ENCODE results near the gene PDLIM7. TPM values are rescaled to one million over a fixed set of nuclear protein-coding genes. Genes with fewer than 3 reads are reported as not detected.
A peak's percentile ranks its signal among the peaks of the same experiment; 100 is the strongest.
"Not testable (repeated sequence)": the region's sequence is repeated elsewhere in the genome, so short reads cannot be mapped to it uniquely, and the experiment has no call there.

PDLIM7 gene, protein sequence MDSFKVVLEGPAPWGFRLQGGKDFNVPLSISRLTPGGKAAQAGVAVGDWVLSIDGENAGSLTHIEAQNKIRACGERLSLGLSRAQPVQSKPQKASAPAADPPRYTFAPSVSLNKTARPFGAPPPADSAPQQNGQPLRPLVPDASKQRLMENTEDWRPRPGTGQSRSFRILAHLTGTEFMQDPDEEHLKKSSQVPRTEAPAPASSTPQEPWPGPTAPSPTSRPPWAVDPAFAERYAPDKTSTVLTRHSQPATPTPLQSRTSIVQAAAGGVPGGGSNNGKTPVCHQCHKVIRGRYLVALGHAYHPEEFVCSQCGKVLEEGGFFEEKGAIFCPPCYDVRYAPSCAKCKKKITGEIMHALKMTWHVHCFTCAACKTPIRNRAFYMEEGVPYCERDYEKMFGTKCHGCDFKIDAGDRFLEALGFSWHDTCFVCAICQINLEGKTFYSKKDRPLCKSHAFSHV
- total RNA-seq: 49.2 and 49.9 TPM in 2 replicates

DNA sequence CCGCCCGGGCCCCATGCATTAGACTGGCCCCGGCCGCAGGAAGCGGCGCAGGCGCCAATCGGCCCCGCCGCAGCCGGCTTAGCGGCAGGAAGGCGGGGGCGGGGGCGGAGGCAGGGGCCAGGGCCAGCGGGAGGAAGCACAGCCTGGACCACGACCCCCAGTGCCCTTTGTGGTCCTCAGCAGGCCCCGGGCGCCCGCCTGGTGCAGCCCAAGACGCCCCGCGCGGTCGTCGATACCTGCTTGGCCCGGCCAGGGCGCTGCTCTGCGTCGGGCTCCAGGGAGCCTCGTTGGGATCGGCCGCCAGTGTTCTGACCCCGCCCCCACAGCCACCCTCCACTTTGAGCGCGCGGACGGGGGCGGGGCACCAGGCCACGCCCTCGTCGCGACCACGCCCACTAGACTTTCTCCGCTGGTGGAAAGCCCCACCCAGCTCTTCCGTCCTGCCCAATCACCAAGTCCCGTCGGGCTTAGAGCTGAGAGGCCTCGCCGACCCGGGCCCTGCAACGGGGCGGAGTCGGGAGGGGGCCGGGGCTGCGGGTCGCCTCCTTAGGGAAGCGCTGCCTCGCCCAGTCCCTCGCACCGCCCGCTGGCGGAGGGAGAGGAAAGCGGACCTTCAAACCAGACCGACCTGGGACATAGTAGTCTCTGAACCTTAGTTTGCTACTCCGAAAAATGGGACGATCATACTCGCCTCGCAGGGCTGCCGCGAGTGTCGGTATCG, at the start of gene PDLIM7:
PDLIM7 (minus strand) TSS at position 313 of the 721 bp plus-strand sequence. CDS start 1,092 bp downstream, outside the sequence.
- peaks cover 43% of the 10 kb centered on the region for H3K4me1 Mint-ChIP-seq (ENCODE audit: low read depth)
- peak within 1 kb of the TSS; percentile 78 for H3K4me3 Mint-ChIP-seq
- intact Hi-C loops (cut with micrococcal nuclease): loop anchor here (1.0 to 5.0 kb wide), 13 partner anchors 19 to 960 kb away; partner anchors contain the start of genes FAM193B, FGFR4, GRK6 and NSD1
- H3K9me3 Mint-ChIP-seq: no peaks in the 10 kb centered on the region
- peak within 1 kb of the TSS; percentile 83 for H3K27ac Mint-ChIP-seq
- H3K36me3 Mint-ChIP-seq (ENCODE audit: low read depth): peaks cover 6% of the 10 kb centered on the region
- peaks cover 16% of the 10 kb centered on the region for H3K27me3 Mint-ChIP-seq (ENCODE audit: insufficient read depth)
- peak; percentile 92 for DNase-seq (ENCODE audit: low spot score)

DNA sequence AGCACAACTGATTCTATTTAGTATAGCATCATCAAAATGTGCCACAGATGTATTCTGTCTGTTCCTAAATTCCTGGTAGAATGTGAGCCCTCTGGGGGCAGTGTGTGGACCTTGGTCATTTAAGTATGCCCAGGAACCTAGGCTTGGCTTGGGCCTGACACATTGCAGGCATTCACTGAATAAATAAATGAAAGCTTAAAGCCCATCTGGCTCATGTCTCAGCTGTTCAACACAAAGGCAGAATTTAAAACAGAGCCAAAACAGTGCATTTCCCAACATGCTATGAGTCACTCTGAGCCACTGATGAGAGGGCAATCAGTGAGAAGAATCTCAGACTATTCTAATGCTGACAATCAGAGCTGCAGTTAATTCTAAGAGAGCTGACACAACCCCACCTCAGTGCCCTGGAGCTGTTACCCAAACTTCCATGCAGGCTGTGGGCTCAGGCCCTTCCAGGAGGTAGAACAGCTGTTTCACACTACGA, 48.9 kb upstream of the PDLIM7 start:
- no peak for DNase-seq (ENCODE audit: low spot score)
- H3K27me3 Mint-ChIP-seq (ENCODE audit: insufficient read depth): no peaks in the 10 kb centered on the region
- H3K36me3 Mint-ChIP-seq (ENCODE audit: low read depth): peaks cover 21% of the 10 kb centered on the region
- H3K4me1 Mint-ChIP-seq (ENCODE audit: low read depth): peaks cover 17% of the 10 kb centered on the region
- H3K27ac Mint-ChIP-seq: no peak overlapping the region
- H3K9me3 Mint-ChIP-seq: no peaks in the 10 kb centered on the region
- intact Hi-C loops (cut with micrococcal nuclease): no loop called here
- H3K4me3 Mint-ChIP-seq: no peak overlapping the region

DNA sequence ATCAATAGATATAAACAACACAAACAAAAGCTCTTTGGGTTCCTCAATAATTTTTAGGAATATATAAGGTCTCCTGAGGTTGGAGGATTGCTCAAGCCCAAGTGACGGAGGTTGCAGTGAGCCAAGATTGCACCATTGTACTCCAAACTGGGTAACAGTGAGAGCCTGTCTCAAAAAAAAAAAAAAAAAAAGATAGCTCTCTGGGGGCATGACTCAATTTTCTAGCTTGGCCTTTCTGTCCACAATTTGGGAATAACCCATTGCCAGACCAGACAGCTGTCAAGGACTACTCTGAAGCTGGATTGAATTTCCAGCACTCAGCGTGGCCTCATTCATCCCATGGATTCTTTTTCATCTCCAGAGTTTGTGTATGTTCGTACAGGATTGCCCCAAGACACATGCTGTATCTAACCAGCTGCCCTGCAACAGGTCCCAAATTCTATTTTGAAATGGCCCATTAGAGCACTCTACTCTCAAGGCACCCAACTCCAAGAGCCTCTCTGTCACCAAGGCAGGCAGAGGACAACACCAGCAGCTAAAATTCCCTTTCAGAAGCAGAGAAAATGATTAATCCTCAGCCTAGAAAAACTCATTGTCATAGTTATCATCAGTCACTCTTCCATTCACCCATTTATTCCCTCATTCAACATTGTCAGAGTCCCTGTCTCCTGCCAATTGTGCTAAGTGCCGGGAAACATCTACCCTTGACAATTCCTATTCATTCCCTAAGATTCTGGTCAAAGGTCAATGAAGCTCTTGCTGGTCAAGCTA, 48.3 kb upstream of the PDLIM7 start:
- intact Hi-C loops (cut with micrococcal nuclease): no loop called here
- Mint-ChIP-seq H3K4me1 (ENCODE audit: low read depth) (peaks cover 17% of the 10 kb centered on the region), H3K27ac (no peak overlapping the region), H3K9me3 (no peaks in the 10 kb centered on the region), H3K27me3 (ENCODE audit: insufficient read depth) (no peaks in the 10 kb centered on the region), H3K36me3 (ENCODE audit: low read depth) (peaks cover 19% of the 10 kb centered on the region), H3K4me3 (no peak overlapping the region)
- no peak for DNase-seq (ENCODE audit: low spot score)

DNA sequence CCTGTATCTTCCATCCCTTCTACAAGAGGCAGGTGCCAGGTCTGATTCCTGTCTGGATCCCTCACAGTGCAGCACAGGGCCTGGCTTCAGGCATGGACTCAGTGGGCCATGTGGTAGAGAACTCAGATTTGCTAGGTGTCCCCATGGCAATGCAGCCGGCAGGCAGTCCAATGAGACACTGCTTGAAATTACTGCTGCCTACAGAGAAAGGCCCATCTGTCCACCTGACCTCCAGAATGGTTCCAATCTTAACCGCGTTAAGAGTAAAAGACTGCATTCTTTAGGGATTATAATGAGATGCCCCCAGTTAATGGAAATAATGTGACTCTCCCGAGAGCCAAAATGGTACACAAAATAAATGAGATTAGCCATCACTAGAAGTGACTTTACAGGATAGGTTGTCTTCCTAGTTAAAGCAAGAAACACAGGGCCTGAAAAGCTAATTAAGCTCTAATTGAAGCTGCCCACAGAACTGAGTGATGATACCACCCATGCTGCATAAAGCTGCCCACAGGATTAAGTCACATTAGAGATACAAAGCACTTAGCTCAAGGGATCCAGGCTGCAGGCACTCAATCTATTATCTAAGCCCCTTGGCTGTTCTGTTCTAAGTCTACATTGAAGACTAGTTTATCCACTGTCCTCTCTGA, 45.5 kb upstream of the PDLIM7 start:
- intact Hi-C loops (cut with micrococcal nuclease): no loop called here
- Mint-ChIP-seq H3K36me3 (ENCODE audit: low read depth) (peaks cover 17% of the 10 kb centered on the region), H3K4me3 (no peak overlapping the region), H3K27ac (no peak overlapping the region), H3K9me3 (no peaks in the 10 kb centered on the region), H3K27me3 (ENCODE audit: insufficient read depth) (no peaks in the 10 kb centered on the region), H3K4me1 (ENCODE audit: low read depth) (peaks cover 13% of the 10 kb centered on the region)
- DNase-seq (ENCODE audit: low spot score): no peak

DNA sequence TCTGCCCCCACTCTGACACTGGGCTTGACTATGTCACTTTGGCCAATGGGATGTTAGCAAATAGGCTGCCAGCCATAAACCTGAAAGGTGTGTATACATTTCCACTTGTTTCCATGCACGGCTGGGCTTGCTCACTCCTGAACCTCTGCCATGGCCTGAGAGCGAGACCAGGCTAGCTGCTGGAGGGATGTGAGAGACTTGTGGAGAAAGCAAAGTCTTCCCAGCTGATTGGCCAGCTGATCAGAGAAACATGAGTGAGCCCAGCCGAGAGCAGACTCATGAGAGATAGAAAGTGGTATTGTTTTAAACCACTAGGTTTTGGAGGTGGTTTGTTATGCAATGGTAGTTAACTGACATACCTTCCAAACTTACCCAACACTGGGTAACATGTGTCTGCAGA, 43.0 kb upstream of the PDLIM7 start:
- peaks cover 6% of the 10 kb centered on the region for H3K4me1 Mint-ChIP-seq (ENCODE audit: low read depth)
- H3K9me3 Mint-ChIP-seq: no peaks in the 10 kb centered on the region
- H3K27ac Mint-ChIP-seq: no peak overlapping the region
- H3K27me3 Mint-ChIP-seq (ENCODE audit: insufficient read depth): peaks cover 2% of the 10 kb centered on the region
- DNase-seq (ENCODE audit: low spot score): no peak
- H3K4me3 Mint-ChIP-seq: no peak overlapping the region
- H3K36me3 Mint-ChIP-seq (ENCODE audit: low read depth): peaks cover 16% of the 10 kb centered on the region
- intact Hi-C loops (cut with micrococcal nuclease): no loop called here

DNA sequence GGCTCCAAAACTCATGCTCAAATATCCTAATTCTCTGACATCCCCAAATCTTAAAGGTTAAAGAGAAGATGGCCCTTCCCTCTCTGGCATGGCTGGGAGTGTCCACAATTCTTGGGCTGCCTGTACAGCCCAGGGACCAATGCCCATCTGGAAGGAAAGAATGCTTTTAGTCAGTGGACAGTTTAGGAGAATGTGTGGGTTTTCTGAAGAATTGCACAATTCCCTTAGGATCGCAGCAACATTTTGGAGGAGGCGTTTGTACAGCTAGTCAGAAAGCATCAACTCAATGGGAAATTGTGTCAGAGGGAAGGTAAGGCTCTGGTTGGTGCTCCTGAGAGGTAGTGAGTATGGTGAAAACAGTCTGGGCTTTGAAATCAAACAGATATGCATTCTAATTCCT, 42.0 kb upstream of the PDLIM7 start:
- H3K27ac Mint-ChIP-seq: peak overlapping the region; percentile 14
- H3K4me3 Mint-ChIP-seq: no peak overlapping the region
- intact Hi-C loops (cut with micrococcal nuclease): no loop called here
- H3K9me3 Mint-ChIP-seq: no peaks in the 10 kb centered on the region
- H3K4me1 Mint-ChIP-seq (ENCODE audit: low read depth): peaks cover 6% of the 10 kb centered on the region
- peaks cover 2% of the 10 kb centered on the region for H3K27me3 Mint-ChIP-seq (ENCODE audit: insufficient read depth)
- H3K36me3 Mint-ChIP-seq (ENCODE audit: low read depth): peaks cover 20% of the 10 kb centered on the region
- DNase-seq (ENCODE audit: low spot score): no peak

DNA sequence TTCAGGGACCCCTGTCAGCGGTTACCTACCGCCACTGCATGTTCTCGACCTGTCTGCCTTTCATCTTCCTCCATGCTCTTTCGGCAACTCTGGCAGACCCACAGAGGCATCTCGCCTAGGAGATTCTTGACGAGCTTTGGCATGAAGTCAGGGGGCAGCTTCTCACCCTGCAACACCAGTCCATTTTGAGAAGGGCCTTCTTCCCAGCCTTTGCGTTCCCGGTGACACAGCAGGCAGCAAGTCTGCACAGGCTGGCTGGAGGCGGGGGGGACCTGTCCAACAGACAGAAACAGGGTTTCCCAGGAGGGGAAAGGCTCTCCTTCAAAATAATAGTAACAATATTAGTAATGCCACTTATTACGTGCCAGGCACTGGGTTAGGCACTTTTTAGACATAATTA, 41.5 kb upstream of the PDLIM7 start:
- H3K27ac Mint-ChIP-seq: no peak overlapping the region
- H3K36me3 Mint-ChIP-seq (ENCODE audit: low read depth): peaks cover 22% of the 10 kb centered on the region
- no peak for DNase-seq (ENCODE audit: low spot score)
- H3K4me3 Mint-ChIP-seq: no peak overlapping the region
- intact Hi-C loops (cut with micrococcal nuclease): no loop called here
- peaks cover 2% of the 10 kb centered on the region for H3K27me3 Mint-ChIP-seq (ENCODE audit: insufficient read depth)
- H3K9me3 Mint-ChIP-seq: no peaks in the 10 kb centered on the region
- peaks cover 6% of the 10 kb centered on the region for H3K4me1 Mint-ChIP-seq (ENCODE audit: low read depth)

DNA sequence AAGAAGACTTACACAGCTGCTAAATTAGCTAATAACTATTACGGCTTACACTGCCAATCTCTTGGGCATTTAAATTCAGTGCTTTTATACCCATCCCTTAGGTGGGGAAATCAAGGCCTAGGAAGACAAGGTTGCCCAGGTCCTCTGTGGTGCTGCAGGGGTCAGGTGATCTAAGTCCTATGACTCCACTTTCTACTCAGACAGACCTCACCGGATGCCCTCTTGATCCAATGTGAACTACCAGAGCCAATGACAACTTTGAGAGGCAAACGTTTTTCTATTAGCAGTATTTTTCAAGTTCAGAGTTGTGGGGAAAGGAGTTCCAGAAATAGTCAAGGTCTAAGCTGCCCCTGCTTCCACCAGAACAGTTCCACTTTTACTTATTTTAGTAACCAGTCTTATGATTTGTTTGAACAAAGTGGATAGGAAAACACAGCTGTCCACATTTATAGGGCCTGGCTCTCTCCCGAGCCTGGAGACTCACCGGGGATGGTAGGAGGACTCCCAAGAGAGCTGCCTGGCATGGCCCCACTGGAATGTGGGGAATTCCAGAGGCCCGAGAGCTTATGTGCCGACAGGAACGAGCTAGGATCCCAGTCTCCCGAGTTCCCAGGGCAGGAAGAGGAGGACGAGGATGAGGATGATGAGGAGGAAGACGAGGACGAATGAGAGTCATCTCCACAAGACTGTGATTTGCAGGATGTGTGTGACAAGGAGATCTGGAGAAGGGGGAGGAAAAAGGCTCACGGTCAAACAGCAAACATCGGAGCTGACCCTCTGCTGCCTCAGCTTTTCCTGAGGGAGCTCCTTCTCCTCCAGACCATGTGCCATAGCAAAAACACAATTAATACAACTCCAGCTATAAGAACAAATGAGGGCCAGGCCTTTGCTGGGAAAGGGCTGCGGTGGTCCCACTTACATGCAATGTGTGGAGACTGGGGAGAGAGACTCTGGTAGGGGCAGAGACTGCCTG, 40.3 kb upstream of the PDLIM7 start:
- intact Hi-C loops (cut with micrococcal nuclease): no loop called here
- Mint-ChIP-seq H3K27ac (peak overlapping the region; percentile 8), H3K4me1 (ENCODE audit: low read depth) (peaks cover 2% of the 10 kb centered on the region), H3K27me3 (ENCODE audit: insufficient read depth) (peaks cover 2% of the 10 kb centered on the region), H3K36me3 (ENCODE audit: low read depth) (peaks cover 22% of the 10 kb centered on the region), H3K9me3 (no peaks in the 10 kb centered on the region), H3K4me3 (no peak overlapping the region)
- DNase-seq (ENCODE audit: low spot score): no peak

DNA sequence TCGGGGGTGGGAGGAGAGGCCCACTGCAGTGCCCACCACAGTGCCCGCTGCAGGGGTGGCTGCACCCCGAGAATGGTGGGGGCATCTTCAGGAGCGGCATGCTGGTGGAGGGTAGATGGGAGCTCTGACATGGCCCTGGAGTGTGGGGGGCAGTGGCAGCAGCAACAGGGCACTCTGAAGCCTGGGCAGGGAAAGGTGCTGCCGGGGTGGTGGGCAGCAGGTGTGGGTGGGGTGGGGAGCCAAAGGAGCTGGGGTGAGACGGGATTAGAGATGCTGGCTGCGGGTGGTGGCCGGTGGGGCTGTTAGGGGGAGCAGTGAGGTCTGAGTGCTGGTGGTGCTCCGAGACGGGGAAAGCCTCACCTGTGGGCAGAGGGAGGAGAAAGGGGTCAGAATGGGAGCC, 39.0 kb upstream of the PDLIM7 start:
- intact Hi-C loops (cut with micrococcal nuclease): no loop called here
- DNase-seq (ENCODE audit: low spot score): no peak
- Mint-ChIP-seq H3K27ac (no peak overlapping the region), H3K4me3 (no peak overlapping the region), H3K36me3 (ENCODE audit: low read depth) (peaks cover 23% of the 10 kb centered on the region), H3K4me1 (ENCODE audit: low read depth) (no peaks in the 10 kb centered on the region), H3K9me3 (no peaks in the 10 kb centered on the region), H3K27me3 (ENCODE audit: insufficient read depth) (peaks cover 2% of the 10 kb centered on the region)

DNA sequence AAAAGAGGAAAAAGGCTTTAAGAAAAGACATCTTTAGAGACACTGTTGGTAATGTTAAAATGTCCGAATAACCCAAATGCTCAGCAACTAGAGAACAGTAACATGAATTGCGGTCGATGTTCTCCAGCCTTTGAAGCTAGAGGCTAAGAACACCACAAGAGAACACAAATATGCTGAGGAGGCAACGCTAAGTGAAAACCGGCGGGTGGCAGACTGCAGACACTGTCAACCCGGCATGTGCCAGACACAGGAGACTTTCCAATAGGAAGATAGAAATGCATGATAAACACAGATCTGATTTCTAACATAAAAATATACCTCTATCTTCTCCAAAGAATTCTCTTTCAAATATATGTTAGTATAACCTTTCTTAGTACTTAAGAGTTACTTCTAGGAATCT, 37.7 kb upstream of the PDLIM7 start:
- intact Hi-C loops (cut with micrococcal nuclease): no loop called here
- no peaks in the 10 kb centered on the region for H3K9me3 Mint-ChIP-seq
- DNase-seq (ENCODE audit: low spot score): no peak
- H3K27ac Mint-ChIP-seq: no peak overlapping the region
- peaks cover 2% of the 10 kb centered on the region for H3K27me3 Mint-ChIP-seq (ENCODE audit: insufficient read depth)
- H3K36me3 Mint-ChIP-seq (ENCODE audit: low read depth): peaks cover 30% of the 10 kb centered on the region
- H3K4me3 Mint-ChIP-seq: no peak overlapping the region
- H3K4me1 Mint-ChIP-seq (ENCODE audit: low read depth): no peaks in the 10 kb centered on the region

DNA sequence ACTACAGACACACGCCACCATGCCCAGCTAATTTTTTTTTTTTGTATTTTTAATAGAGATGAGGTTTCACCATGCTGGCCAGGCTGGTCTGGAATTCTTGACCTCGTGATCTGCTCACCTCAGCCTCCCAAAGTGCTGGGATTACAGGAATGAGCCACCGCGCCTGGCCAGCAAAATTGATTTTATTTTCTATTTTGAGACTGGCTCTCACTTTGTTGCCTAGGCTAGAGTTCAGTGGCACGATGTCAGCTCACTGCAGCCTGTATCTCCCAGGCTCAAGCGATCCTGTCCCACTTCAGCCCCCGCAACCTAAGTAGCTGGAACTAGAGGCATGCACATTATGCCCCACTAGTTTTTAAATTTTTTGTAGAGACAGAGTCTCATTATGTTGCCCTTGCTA, 37.0 kb upstream of the PDLIM7 start:
- H3K36me3 Mint-ChIP-seq (ENCODE audit: low read depth): peaks cover 31% of the 10 kb centered on the region
- H3K9me3 Mint-ChIP-seq; H3K4me1 Mint-ChIP-seq (ENCODE audit: low read depth); DNase-seq (ENCODE audit: low spot score); H3K4me3 Mint-ChIP-seq; H3K27ac Mint-ChIP-seq; H3K27me3 Mint-ChIP-seq (ENCODE audit: insufficient read depth); intact Hi-C loops (cut with micrococcal nuclease): not testable (repeated sequence)

Data from activated T-helper 1 cell treated with anti-CD3 and anti-CD28 coated beads, Interleukin-12 subunit alpha, Interleukin-12 subunit beta, Interleukin-2, Interleukin-4 antibody, amounts not matched to agents 30 ng/mL and 10 ng/mL and 1 ng/mL, durations not matched to agents 14 hours and 24 hours and 36 hours (primary cell).